ENCODE results near the gene TCF23.

Gene TCF23

GRCh38 chr2:27204566-27204965 lies 55.8 kb downstream of the TCF23 start:
- no peak overlapping the region for H3K4me3 ChIP-seq (ENCODE audit: low read length)
- no peaks in the 10 kb centered on the region for H3K27me3 ChIP-seq (ENCODE audit: control insufficient read depth, insufficient read depth, low read length)
- H3K9me3 ChIP-seq (ENCODE audit: control insufficient read depth, low read length): no peaks in the 10 kb centered on the region
- peaks cover 5% of the 10 kb centered on the region for H3K4me1 ChIP-seq (ENCODE audit: control insufficient read depth, insufficient read depth, low read length)
- H3K9ac ChIP-seq (ENCODE audit: low read length): no peak overlapping the region
- H3K36me3 ChIP-seq (ENCODE audit: control insufficient read depth, insufficient read depth, low read length): no peaks in the 10 kb centered on the region

- H3K4me1 ChIP-seq (ENCODE audit: control insufficient read depth, insufficient read depth, low read length): peaks cover 5% of the 10 kb centered on the region
- H3K9me3 ChIP-seq (ENCODE audit: control insufficient read depth, low read length): no peaks in the 10 kb centered on the region
- no peaks in the 10 kb centered on the region for H3K36me3 ChIP-seq (ENCODE audit: control insufficient read depth, insufficient read depth, low read length)
- no peaks in the 10 kb centered on the region for H3K27me3 ChIP-seq (ENCODE audit: control insufficient read depth, insufficient read depth, low read length)
- H3K4me3 ChIP-seq (ENCODE audit: low read length): no peak overlapping the region
- no peak overlapping the region for H3K9ac ChIP-seq (ENCODE audit: low read length)
These were observed 56.4 kb downstream of the TCF23 start for GRCh38 chr2:27205206-27205605.

GRCh38 chr2:27206346-27206745 lies 57.5 kb downstream of the TCF23 start:
- no peaks in the 10 kb centered on the region for H3K9me3 ChIP-seq (ENCODE audit: control insufficient read depth, low read length)
- H3K27me3 ChIP-seq (ENCODE audit: control insufficient read depth, insufficient read depth, low read length): no peaks in the 10 kb centered on the region
- peaks cover 10% of the 10 kb centered on the region for H3K4me1 ChIP-seq (ENCODE audit: control insufficient read depth, insufficient read depth, low read length)
- no peaks in the 10 kb centered on the region for H3K36me3 ChIP-seq (ENCODE audit: control insufficient read depth, insufficient read depth, low read length)
- no peak overlapping the region for H3K4me3 ChIP-seq (ENCODE audit: low read length)
- H3K9ac ChIP-seq (ENCODE audit: low read length): no peak overlapping the region
